ENCODE measurements around the gene SMCP. TPM values are rescaled to one million over a fixed set of nuclear protein-coding genes. Genes with fewer than 3 reads are reported as not detected.

SMCP gene
- total RNA-seq, 2 experiments from 2014 or later = not detected

DNA sequence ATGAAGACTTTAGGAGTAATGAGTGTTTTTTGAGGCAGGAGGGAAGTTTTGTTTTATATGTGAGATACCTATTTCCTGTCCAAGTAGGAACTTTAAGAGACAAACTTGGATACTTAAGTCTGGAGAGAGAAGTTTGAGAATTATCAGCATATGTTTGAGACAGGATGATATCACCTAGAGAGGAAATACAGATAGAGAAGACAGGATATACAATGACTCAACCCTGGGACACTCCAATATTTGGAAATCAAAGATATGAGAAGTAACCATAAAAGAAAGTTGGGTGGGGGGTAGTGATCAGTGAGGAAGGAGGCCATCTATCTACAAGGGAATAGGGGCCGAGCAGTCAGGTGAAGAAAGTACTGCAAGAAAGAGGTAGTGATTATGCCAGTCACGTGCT, 11.8 kb upstream of the SMCP start:
- Mint-ChIP-seq H3K27ac (no peak overlapping the region), H3K36me3 (ENCODE audit: low read depth) (no peaks in the 10 kb centered on the region), H3K4me3 (no peak overlapping the region), H3K4me1 (ENCODE audit: low read depth) (no peaks in the 10 kb centered on the region), H3K9me3 (no peaks in the 10 kb centered on the region), H3K27me3 (peaks cover 15% of the 10 kb centered on the region)
- intact Hi-C loops (cut with DNase I, micrococcal nuclease) = no loop called here
- Histone ChIP-seq H3K9me3 (ENCODE audit: control insufficient read depth in 1 of 2, insufficient read depth in 1 of 2, low read length in 2 of 2) (peaks cover 0 to 3% of the 10 kb centered on the region in 2 experiments), H3K27ac (ENCODE audit: low read depth in 1 of 2, low read length in 2 of 2) (no peak overlapping the region), H3K27me3 (ENCODE audit: control insufficient read depth in 1 of 2, insufficient read depth in 2 of 2, low read length in 2 of 2) (peaks cover 9 to 16% of the 10 kb centered on the region in 2 experiments), H3K36me3 (ENCODE audit: insufficient read depth, low read length) (no peaks in the 10 kb centered on the region), H3K4me1 (ENCODE audit: insufficient read depth, low read length) (no peaks in the 10 kb centered on the region), H3K4me3 (ENCODE audit: low read length) (no peak overlapping the region)
- ATAC-seq (ENCODE audit: poor library complexity) (no peak), DNase-seq (no peak)
- POLR2A ChIA-PET = no interaction called here
- TF ChIP-seq, protein P1, sequence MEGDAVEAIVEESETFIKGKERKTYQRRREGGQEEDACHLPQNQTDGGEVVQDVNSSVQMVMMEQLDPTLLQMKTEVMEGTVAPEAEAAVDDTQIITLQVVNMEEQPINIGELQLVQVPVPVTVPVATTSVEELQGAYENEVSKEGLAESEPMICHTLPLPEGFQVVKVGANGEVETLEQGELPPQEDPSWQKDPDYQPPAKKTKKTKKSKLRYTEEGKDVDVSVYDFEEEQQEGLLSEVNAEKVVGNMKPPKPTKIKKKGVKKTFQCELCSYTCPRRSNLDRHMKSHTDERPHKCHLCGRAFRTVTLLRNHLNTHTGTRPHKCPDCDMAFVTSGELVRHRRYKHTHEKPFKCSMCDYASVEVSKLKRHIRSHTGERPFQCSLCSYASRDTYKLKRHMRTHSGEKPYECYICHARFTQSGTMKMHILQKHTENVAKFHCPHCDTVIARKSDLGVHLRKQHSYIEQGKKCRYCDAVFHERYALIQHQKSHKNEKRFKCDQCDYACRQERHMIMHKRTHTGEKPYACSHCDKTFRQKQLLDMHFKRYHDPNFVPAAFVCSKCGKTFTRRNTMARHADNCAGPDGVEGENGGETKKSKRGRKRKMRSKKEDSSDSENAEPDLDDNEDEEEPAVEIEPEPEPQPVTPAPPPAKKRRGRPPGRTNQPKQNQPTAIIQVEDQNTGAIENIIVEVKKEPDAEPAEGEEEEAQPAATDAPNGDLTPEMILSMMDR (IDR thresholded peaks at IDR 0.05) = no peak
- CTCF ChIA-PET = no interaction called here

DNA sequence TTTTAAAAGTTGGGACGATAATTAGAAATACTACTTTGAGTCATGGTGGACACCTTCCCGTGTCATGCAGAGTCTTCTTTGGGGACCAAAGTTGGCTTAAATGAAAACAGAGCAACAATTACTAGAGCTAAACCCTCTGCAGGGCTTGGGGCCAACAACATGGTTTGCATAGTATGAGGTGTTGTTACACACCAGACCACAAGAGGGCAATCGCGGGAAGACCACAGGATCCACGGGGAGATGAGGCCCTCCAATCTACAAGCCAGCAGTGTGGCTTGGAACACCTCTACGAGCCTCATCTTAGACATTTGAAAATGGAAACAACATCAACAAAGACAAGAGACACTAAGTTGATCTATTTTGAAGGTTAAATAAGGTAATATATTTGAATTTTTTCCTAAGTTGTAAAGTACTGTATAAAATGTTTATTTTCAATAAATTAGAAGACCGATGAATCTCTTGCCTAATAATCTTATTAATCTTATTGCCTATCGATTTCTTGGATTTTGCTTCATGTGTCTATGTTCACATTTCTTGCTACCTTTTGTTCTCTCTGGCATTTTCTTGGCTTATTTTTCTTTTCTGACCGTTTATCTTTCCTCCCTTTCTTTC, 8.2 kb upstream of the SMCP start:
- ChIA-PET POLR2A (no interaction called here), CTCF (interaction anchor here (1.0 kb wide), 1 partner anchor 25 kb away, joined by 3 read pairs; no protein-coding TSS in a partner anchor)
- no peaks in the 10 kb centered on the region for H3K36me3 ChIP-seq (ENCODE audit: insufficient read depth, low read length)
- Mint-ChIP-seq H3K4me1 (ENCODE audit: low read depth) (no peaks in the 10 kb centered on the region), H3K27me3 (peaks cover 14% of the 10 kb centered on the region), H3K4me3 (no peak overlapping the region), H3K36me3 (ENCODE audit: low read depth) (no peaks in the 10 kb centered on the region), H3K27ac (no peak overlapping the region), H3K9me3 (no peaks in the 10 kb centered on the region)
- no peaks in the 10 kb centered on the region for H3K4me1 ChIP-seq (ENCODE audit: insufficient read depth, low read length)
- DNase-seq (peak; percentile 18 to 67 (median 36)), ATAC-seq (ENCODE audit: poor library complexity) (peak; percentile 39)
- peaks cover 6 to 12% of the 10 kb centered on the region in 2 experiments for H3K27me3 ChIP-seq (ENCODE audit: control insufficient read depth in 1 of 2, insufficient read depth in 2 of 2, low read length in 2 of 2)
- no peak overlapping the region for H3K27ac ChIP-seq (ENCODE audit: low read depth in 1 of 2, low read length in 2 of 2)
- intact Hi-C loops (cut with DNase I, micrococcal nuclease) = loop anchor here in 1 of 2 experiments (2.0 kb wide), 2 partner anchors 403 to 409 kb away; no protein-coding TSS in a partner anchor
- H3K9me3 ChIP-seq (ENCODE audit: control insufficient read depth in 1 of 2, insufficient read depth in 1 of 2, low read length in 2 of 2) = peaks cover 0 to 3% of the 10 kb centered on the region in 2 experiments
- TF ChIP-seq, protein P1 (IDR thresholded peaks at IDR 0.05) = peak; percentile 81
- H3K4me3 ChIP-seq (ENCODE audit: low read length) = no peak overlapping the region

DNA sequence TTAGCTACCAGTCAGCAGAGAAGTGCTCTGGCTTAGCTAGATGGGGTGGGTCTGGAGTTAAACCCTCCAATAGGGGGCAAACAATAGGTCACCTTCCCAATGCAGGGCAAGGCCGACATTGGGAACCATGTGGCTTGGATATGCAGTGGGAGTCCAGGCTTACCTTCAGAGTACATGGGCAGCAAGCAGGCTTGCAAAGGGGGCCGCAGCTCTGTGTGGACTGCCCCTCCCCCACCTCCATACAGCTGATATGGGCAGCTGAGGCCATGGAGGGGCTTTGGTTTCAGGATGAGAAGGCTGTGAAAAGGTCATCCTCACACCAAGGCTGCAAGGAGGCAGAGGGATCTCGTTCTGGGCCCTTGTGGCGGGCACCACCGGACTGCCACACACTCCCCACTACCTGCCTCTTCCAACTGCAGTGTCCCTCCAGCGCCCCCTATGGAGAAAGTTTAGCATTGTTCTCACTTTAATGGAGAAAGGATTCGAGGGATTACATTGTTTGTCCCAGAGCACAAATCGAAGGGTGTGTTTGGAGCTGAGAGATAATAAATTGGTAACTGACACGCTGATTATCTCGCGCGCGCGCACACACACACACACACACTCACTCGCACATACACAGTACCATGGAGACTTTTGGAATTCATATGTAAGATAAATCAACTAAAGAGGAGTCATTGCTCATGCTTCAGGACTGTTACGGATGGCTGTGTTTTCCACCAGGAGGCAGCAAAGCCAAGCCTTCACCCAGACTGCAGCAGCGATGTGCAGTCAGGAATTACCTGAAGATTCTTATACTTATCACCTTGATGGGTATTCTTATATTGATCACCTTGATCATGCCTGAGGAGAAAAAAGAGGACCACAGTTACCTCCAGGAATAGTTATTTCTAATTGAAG, 7.0 kb upstream of the SMCP start:
- ChIA-PET CTCF (interaction anchor here (0.6 kb wide), 1 partner anchor 43 kb away, joined by 3 read pairs; no protein-coding TSS in a partner anchor), POLR2A (no interaction called here)
- H3K27ac Mint-ChIP-seq = no peak overlapping the region
- peaks cover 18% of the 10 kb centered on the region for H3K27me3 Mint-ChIP-seq
- peaks cover 0 to 3% of the 10 kb centered on the region in 2 experiments for H3K9me3 ChIP-seq (ENCODE audit: control insufficient read depth in 1 of 2, insufficient read depth in 1 of 2, low read length in 2 of 2)
- intact Hi-C loops (cut with DNase I, micrococcal nuclease) = loop anchor here in 1 of 2 experiments (2.0 kb wide), 1 partner anchor 402 kb away; no protein-coding TSS in a partner anchor
- DNase-seq = no peak
- H3K27me3 ChIP-seq (ENCODE audit: control insufficient read depth in 1 of 2, insufficient read depth in 2 of 2, low read length in 2 of 2) = peaks cover 6% of the 10 kb centered on the region in 2 experiments
- no peak overlapping the region for H3K27ac ChIP-seq (ENCODE audit: low read depth in 1 of 2, low read length in 2 of 2)
- no peak for ATAC-seq (ENCODE audit: poor library complexity)
- no peaks in the 10 kb centered on the region for H3K4me1 ChIP-seq (ENCODE audit: insufficient read depth, low read length)
- H3K4me3 Mint-ChIP-seq = no peak overlapping the region
- H3K4me1 Mint-ChIP-seq (ENCODE audit: low read depth) = no peaks in the 10 kb centered on the region
- H3K36me3 Mint-ChIP-seq (ENCODE audit: low read depth) = no peaks in the 10 kb centered on the region
- TF ChIP-seq, protein P1 (IDR thresholded peaks at IDR 0.05) = no peak
- no peaks in the 10 kb centered on the region for H3K36me3 ChIP-seq (ENCODE audit: insufficient read depth, low read length)
- H3K9me3 Mint-ChIP-seq = no peaks in the 10 kb centered on the region
- no peak overlapping the region for H3K4me3 ChIP-seq (ENCODE audit: low read length)
